Prostate gland (tissue), 2 donors: Measurements from ENCODE around the gene DCD.

Experiments used
- POLR2AphosphoS5 ChIP-seq: sonication (generic); formaldehyde crosslinking; IDR thresholded peaks from one replicate; pipeline ENCODE4 v1.6.1; 2017; ENCODE audit warnings: antibody characterized with exemption
- TF ChIP-seq, protein P1 (sequence below), 4 experiments: fragments of 200-600 bp in 2 of 4; fragments of 450-650 bp in 2 of 4; sonication (generic) in 2 of 4; IDR thresholded peaks; 1 replicate in 3 of 4; 2 replicates in 1 of 4; pipeline ENCODE4 v1.5.1; 2016 to 2019; ENCODE audit warnings: antibody characterized with exemption in 4 of 4, mild to moderate bottlenecking in 2 of 4, moderate library complexity in 2 of 4

DNA sequence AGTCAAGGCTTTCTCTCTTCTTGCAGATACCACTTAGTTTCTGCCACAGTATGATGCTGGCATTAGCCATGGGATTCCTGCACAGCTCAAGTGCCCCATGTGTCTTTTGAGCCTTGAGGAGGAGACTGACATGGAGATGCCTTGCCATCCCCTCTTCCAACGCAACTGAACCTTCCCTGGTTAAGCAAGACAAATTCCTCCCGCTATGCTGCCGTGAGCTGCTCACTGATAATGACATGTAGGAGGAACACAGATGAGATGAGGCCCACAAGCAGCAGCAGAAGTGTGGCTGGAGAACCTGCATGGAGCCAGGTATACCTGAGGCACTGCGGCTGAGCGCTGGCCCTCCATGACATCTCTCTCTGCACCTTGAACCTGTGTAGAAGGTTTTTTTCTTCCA is 44.3 kb downstream of the DCD start:
- no peak for TF ChIP-seq POLR2AphosphoS5
- TF ChIP-seq, protein P1, sequence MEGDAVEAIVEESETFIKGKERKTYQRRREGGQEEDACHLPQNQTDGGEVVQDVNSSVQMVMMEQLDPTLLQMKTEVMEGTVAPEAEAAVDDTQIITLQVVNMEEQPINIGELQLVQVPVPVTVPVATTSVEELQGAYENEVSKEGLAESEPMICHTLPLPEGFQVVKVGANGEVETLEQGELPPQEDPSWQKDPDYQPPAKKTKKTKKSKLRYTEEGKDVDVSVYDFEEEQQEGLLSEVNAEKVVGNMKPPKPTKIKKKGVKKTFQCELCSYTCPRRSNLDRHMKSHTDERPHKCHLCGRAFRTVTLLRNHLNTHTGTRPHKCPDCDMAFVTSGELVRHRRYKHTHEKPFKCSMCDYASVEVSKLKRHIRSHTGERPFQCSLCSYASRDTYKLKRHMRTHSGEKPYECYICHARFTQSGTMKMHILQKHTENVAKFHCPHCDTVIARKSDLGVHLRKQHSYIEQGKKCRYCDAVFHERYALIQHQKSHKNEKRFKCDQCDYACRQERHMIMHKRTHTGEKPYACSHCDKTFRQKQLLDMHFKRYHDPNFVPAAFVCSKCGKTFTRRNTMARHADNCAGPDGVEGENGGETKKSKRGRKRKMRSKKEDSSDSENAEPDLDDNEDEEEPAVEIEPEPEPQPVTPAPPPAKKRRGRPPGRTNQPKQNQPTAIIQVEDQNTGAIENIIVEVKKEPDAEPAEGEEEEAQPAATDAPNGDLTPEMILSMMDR (IDR thresholded peaks at IDR 0.05) = no peak
